SHP77 treated with DMSO at 0.1 percent for 48 hours (cell line): Measurements from ENCODE around the gene CACUL1.
"Not testable (repeated sequence)": the region's sequence is repeated elsewhere in the genome, so short reads cannot be mapped to it uniquely, and the experiment has no call there.

Experiments
- DNase-seq: peaks from one replicate; lab custom pipeline; 2025; lab: John Stamatoyannopoulos, UW

Gene CACUL1

DNA sequence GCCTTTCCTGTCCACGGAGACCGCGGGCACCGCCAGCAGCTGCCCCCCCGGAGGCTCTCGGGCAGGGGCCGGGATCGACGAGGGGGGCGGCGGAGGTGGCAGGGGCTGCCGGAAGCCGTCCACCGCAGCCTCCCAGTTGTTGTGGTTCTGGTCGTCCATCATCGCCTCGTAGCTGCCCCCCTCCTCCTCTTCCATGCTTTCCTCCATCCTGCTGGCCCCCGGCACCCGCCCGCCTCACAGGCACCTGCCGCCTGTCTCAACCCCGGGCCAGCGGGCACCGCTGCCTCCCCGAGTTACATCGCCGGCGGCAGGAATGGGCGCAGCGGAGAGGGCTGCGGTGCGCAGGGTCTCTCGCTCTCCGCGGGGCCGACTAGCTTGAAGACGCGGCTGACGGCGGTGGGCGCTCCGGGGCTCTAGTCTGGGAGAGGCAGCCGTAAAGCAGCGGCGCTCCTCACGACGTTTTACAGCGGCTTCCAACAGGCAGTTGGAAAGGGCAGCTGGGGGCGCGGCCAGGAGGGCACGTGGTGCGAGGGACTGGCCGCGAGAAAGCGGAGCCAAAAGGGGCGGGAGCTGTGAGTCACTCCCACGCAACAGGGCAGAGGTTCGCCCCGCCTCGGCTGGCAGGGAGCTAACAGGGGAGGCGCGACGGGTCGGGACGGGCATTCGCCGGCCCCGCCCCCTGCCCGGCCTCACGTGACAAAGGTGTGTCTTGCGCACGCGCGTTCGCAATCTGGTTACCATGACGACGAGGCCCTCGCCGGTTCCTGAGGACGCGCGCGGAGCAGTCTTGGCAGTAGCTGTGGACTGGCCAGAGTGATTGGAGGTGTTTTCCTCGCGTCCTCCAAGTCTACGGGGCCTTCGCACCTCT lies at the start of gene CACUL1:
Gene CACUL1, minus strand, starts transcription at position 415 of the 868 bp plus-strand sequence. Its CDS starts 208 bp downstream, at position 207.
- peak; percentile 95 for DNase-seq

DNA sequence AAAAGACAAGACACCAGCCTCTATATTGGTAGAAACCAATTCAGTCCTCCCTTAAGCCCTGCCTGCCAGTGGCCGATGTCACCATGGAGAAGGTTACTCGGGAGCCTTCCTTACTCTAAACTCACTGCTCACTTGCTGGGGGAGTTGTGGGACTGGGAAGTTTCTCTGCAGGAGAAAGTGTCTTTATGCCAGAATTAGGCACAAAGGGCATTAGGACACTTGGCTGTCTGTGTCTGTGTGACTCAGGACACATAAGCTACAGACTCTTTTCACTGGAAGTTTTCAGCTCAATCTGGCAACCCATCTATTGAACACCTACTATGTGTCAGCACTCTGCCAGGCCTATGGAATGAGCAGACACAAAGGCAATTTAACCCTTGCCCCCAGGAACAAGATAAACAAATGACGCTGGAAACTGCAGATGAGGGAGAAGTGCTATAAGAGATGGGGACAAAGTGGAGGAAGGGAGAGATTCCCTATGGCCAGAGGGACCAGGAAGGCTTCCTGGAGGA lies 49.5 kb upstream of the CACUL1 start:
- no peak for DNase-seq

DNA sequence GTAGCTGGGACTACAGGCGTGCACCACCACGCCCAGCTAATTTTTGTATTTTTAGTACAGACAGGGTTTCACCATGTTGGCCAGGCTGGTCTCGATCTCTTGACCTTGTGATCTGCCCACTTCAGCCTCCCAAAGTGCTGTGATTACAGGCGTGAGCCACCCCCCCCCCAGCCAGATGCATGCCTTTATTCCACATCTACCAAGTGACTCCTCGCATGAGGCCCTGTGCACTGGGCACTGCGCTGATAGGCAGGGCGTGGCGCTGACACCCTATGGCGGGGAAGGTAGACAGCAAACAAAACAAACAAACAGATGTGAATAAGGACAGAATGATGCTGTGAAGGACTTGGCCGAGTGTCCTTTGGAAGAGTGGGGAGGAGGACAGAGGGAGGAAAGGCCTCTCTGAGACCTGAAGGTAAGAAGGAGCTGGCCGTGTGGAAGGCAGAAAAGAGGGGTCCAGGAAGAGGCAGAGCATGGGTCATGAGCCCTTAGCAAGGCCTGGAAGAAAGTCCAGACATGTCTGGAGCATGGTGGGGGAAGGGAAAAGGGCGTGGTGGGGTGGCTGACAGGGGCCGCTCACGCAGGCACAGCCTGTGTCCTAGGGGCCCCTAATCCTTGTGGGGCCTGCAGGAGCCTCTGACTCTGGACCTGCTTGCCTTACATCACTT lies 47.5 kb upstream of the CACUL1 start:
- no peak for DNase-seq

DNA sequence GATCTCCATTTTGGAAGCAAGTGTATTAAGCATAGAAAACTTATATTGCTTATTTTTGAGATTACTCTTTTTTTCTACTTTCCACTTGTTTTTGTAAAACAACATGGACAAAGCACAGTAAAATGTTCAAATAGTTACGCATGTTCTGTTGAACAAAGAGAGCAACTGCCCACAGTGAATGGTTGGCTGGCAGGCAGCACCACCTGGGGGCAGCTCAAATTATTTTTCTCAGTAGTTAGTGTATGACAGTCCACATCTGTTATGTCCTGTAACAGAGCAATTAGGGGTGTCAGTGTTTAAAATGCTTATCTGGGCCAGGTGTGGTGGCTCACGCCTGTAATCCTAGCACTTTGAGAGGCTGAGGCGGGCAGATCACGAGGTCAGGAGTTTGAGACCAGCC lies 46.1 kb upstream of the CACUL1 start:
- peak; percentile 24 for DNase-seq

DNA sequence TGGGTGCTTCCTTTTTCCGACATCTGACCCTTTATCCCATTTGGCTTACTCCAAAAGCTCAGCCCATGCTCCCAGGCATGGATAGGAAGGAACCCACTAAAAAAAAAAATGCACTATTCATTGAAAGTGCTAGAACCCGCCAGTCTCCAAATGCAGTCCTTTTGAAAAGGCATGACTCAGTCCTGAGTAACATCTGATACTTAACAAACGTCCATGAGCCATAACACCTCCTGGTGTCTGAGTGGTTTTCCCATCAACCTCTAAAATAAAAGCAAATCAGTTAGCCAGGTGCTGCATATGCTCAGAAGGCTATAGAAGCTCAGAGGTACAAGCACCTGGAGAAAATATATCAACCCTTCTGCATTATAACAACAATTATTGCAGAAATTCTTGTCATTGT lies 45.0 kb upstream of the CACUL1 start:
- DNase-seq, result no peak

DNA sequence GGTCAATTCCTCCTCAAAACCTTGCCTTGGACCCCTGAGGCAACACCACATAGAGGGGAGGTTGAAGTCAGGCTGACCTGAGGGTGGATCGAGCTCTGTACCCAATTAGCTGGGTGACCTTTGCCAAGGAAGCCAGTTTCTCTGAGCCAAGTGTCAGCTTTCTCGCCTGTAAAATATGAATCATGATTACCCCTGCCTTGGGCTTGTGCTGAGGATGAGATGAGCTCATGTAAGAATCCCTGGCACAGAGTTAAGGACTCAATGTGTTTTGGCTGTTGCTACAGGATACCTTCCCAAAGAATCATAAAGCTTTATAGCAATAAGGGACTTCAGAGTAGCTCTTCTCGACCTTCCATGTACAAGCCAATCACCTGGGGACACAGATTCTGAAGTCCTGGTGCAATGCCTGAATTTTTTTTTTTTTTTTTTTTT lies 43.5 kb upstream of the CACUL1 start:
- no peak for DNase-seq

DNA sequence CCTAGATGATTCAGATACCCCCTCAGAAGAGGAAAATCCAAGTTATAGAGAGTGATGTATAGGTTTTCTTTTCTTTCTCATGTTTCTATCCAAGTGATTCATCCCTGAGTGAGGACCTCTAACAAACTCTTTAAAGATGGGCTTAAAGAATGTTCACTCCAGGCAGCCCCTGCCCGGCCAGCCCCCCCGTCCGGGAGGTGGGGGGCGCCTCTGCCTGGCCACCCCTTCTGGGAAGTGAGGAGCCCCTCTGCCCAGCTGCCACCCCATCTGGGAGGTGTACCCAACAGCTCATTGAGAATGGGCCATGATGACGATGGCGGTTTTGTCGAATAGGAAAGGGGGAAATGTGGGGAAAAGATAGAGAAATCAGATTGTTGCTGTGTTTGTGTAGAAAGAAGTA lies 40.2 kb upstream of the CACUL1 start:
- DNase-seq, result not testable (repeated sequence)

DNA sequence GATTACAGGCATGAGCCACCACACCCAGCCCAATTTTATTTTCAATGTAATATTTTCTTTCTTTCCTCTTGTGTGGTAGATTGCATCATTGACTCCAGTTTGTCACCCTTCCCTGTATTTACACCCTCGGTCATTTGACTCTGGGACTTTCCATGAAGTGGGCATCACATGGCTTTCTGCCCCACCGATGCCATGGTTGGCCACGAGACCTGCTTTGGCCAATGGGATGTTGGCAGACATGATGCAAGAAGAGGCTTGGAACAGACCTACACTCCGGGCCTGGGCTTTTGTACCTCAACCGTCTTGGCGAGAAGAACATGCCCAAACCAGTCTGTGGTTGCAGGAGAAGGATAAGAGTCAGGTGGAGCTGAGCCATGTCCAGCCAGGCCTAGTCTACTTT lies 38.8 kb upstream of the CACUL1 start:
- no peak for DNase-seq

DNA sequence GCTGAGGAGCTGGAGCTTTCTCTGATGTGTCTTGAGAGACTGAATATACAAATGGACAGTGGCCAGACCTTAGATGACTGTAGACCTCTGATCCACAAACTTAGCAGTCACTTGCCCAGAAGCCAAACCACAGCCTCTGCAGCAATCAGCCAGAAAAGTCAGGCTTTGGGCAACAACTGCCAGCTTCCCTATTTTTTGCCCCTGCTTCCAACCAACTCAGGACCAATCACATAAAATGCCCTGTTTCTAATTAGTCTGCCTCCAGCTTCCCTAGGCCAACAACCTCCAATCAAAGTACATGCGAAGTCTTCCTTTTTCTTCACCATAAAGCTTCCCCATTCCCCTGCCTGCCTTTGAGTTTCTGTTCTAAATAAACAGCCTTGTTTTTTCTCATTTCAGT lies 37.8 kb upstream of the CACUL1 start:
- no peak for DNase-seq

DNA sequence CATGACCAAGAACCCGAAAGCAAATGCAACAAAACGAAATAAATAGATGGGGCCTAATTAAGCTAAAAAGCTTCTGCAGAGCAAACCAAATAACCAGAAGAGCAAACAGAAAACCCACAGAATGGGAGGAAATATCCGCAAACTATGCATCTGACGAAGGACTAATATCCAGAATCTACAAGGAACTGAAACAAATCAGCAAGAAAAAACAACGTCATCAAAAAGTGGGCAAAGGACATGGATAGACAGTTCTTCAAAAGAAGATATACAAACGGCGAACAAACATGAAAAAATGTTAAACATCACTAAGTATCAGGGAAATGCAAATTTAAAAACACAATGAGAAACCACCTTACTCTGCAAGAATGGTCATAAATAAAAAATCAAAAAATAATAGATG lies 35.3 kb upstream of the CACUL1 start:
- no peak for DNase-seq

DNA sequence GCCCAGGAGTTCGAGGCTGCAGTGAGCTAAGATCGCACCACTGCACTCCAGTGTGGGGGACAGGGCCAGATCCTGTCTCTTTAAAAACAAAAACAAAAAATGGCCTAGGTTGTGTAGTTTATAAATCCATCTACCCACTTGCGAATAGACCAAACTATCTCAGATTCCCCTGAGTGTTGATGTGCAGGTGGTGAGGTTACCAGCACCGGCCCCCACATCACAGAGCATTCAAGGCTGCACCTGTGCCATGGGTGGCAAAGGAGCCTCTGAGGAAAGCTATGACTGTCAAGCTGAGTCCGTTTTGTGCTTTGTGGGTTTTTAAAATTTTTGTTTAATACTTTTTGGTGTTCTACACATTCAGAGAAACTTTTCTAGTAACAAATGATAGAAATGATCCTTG lies 30.8 kb upstream of the CACUL1 start:
- no peak for DNase-seq

DNA sequence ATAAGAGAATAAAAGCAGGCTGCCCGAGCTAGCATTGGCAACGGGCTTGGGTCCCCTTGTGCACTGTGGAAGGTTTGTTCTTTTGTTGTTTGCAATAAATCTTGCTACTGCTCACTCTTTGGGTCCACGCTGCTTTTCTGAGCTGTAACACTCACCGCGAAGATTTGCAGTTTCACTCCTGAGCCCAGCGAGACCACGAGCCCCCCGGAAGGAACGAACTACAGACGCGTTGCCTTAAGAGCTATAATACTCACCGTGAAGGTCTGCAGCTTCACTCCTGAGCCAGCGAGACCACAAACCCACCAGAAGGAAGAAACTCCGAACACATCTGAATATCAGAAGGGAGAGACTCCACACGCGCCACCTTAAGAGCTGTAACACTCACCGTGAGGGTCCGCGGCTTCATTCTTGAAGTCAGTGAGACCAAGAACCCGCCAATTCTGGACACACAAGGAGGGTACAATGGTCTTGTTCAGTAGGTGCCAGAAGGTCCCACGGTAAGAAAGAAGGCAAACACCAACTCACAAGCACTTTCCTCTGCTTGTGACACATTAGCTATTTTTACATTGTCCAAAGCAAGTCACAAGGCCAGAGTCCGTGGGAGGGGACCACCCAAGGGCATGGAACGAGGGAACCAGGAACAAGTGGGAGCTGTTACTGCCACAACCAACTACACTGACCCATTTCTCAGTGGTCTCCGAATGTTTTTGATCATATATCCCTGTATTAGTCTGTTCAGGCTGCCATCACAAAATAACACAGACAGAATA lies 29.2 kb upstream of the CACUL1 start:
- DNase-seq, result no peak

DNA sequence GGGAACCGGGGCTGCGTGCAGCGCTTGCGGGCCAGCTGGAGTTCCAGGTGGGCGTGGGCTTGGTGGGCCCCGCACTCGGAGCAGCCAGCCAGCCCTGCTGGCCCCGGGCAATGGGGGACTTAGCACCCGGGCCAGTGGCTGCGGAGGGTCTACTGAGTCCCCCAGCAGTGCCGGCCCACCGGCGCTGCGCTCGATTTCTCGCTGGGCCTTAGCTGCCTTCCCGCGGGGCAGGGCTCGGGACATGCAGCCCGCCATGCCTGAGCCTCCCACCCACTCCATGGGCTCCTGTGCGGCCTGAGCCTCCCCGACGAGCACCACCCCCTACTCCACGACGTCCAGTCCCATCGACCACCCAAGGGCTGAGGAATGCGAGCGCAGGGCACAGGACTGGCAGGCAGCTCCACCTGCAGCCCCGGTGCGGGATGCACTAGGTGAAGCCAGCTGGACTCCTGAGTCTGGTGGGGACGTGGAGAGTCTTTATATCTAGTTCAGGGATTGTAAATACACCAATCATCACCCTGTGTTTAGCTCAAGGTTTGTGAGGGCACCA lies 28.2 kb upstream of the CACUL1 start:
- DNase-seq, result not testable (repeated sequence)

DNA sequence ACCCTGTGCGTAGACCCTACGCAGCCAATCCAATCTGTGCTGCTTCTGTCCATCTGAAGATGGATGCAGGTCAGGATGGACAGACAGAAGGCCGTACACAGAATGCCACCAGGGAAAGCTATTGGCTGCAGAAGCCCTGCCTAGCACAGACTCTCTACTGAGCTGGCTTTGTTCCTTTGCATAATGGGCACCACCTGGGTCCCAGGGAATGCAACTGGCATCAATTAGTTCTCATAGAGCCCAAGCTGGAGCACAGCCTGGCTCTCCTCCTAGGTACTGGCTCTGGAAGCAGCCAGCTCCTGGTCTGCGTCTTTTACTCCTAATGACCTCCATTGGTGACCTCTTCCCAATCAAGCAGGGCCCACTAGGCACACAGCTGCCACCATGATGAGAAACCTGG lies 26.8 kb upstream of the CACUL1 start:
- DNase-seq, result no peak

DNA sequence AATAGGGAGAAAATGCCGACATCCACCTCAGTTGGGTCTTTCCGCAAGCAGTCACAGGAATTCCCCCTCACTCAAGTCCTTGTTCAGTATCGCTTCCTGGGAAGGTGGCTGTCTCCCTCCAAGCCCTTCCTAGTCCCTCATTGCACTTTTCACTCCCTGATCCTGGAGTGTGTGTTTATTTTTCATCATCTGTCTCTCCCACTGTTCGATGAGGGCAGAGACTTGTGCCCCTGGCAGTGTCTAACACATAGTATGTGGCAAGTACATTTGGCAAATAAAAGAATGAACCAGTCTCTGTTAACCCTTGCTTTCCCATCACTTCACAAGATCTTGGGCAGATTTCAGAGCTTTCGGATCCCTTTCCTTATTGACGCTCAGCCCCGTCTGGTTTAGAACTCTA lies 24.0 kb upstream of the CACUL1 start:
- DNase-seq, result no peak

DNA sequence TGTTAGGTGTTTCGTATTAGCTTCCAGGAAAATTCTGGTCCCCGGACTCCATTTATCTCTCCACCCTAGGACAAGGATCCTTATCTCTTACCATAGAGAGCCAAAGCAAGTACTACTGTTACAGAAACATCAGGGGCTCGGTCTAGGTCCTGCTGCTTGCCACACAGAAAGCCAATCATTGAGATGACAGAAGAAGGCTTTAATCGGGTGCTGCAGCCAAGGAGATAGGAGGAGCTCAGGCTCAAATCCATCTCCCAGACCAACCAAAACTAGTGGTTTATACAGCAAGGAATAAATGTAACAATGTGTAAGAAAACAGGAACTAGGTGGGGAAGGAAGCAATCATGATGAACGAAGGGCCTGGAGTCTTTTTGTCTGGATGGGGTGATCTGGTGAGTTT lies 22.2 kb upstream of the CACUL1 start:
- DNase-seq, result no peak

DNA sequence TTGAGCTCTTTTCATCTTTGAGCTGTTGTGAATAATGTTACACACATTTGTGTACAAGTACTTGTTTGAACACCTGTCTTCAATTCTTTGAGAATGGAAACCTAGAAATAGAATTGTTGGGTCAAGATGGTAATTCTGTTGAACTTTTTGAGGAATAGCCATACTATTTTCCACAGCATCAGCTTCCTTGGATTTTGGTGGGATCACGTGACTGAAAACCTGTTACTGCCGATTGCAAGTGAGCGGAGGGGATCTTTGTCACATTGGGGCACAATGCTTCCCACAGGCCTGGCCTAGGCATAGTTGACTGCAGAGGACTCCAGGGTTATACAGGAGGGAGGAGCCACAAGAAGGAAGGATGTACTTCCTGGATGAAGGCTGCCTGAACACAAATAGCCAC lies 21.3 kb upstream of the CACUL1 start:
- DNase-seq, result no peak

DNA sequence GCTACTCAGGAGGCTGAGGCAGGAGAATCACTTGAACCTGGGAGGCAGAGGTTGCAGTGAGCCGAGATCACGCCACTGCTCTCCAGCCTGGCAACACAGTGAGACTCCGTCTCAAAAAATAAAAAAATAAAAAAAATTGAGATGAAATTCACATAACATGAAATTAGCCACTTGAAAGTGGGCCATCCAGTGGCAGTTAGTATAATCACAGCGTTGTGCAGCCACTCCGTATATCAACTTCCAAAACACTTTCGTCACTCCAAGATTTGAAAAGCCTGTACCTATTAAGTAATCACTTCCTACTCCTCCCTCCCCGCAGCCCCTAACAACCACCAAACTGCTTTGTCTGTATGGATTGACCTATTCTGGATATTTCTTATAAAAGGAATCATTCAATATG lies 20.7 kb upstream of the CACUL1 start:
- DNase-seq, result no peak

DNA sequence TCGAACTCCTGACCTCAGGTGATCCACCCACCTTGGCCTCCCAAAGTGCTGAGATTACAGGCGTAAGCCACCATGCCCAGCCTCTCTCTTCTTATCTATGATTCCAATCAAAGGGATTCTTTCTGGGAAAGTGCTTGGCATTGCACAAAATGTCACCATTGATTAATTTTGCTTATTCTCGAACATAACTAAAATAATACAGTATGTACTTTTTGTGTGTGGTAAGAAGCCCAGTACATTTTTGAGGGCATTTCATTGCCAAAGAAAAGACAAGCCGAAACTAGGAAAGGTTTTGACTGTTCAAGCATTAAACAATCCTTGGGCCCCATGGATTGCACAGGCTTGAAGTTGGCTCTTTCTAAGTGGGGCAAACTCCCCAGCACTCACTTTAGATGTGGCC lies 18.3 kb upstream of the CACUL1 start:
- no peak for DNase-seq

DNA sequence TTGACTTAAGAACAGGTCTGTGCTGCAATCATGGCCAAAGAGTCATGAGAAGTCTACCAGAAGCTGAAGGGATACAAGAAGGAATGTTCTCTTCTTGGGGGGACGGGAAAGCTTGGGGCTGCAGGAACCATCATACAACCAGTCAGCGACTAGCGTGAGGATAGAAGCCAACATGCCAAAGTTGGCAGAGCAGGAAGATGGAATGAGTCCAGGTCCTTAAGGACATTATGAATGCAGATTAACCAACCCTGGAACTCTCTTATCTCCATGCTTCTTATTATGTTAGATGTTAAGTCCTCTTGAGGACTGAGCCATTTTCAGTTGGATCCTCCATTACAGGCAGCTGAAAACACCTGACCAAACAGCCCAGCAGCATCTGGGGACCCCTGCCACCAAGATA lies 17.2 kb upstream of the CACUL1 start:
- DNase-seq, result no peak

DNA sequence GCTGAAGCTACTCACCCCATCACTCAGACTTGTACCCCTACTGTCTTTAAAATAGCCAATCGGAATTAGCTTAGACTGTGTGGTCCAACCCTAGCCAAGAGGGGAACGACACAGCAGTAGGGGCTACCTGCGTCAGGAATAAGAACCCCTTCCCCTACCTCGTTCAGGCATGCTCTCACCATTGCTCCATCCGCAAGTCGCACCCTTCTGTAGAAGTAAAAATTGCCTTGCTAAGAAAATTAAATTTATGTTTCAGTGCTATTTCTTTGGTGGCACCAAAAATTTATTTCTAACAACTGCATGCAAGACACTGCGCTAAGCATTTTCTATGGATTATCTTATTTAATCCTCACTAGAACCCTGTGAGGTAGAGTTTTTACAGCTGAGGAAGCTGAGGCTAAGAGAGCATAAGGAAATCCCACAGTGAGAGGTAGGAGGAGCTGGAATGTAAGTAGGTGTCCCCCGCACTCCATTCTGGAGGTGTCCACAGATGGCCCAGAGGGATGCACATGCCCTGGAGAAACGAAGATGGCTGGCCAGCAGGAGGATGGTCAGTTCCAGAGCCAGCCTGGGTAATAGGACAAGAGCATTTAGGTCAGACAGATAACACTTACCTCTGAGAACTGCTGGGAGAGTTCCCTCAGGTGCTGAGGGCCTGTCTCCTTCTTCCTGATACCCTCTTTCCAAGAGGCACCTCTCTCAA lies 15.3 kb upstream of the CACUL1 start:
- no peak for DNase-seq
